Esophagus squamous epithelium (tissue), 5 donors: ENCODE measurements around the gene RHOH. TPM values are rescaled to one million over a fixed set of nuclear protein-coding genes. Genes with fewer than 3 reads are reported as not detected.

Source experiments
- DNase-seq: peaks from one replicate; lab custom pipeline; 2025; lab: John Stamatoyannopoulos, UW
- H3K27ac ChIP-seq, 4 donors: fragments of 200-600 bp; sonication (generic); one replicate each; pipeline ENCODE4 v1.5.1; 2016 to 2019; ENCODE audit warnings: mild to moderate bottlenecking in 1 of 4
- H3K27me3 ChIP-seq, 4 donors: fragments of 200-600 bp; sonication (generic); 1 replicate in 3 of 4; 2 replicates in 1 of 4; pipeline versions ENCODE4 v1.5.1 to v1.6.0; 2017 to 2021; ENCODE audit warnings: antibody characterized with exemption in 1 of 4
- H3K36me3 ChIP-seq, 3 donors: fragments of 200-600 bp; sonication (generic); one replicate each; pipeline ENCODE4 v1.5.1; 2016 to 2019
- H3K4me1 ChIP-seq, 3 donors: fragments of 200-600 bp; sonication (generic); one replicate each; pipeline ENCODE4 v1.5.1; 2017 to 2019
- H3K4me3 ChIP-seq, 4 donors: fragments of 200-600 bp; sonication (generic); 1 replicate in 3 of 4; 2 replicates in 1 of 4; pipeline ENCODE4 v1.5.1; 2016 to 2019; ENCODE audit warnings: mild to moderate bottlenecking in 2 of 4, moderate library complexity in 1 of 4
- H3K9me3 ChIP-seq, 3 donors: fragments of 200-600 bp; sonication (generic); one replicate each; pipeline ENCODE4 v1.5.1; 2016 to 2019
- CTCF ChIP-seq, 6 experiments: fragments of 450-650 bp in 4 of 6; fragments of 200-600 bp in 2 of 6; sonication (generic) in 2 of 6; IDR thresholded peaks; one replicate each; pipeline ENCODE4 v1.5.1; 2016 to 2019; ENCODE audit warnings: antibody characterized with exemption in 6 of 6, mild to moderate bottlenecking in 4 of 6, moderate library complexity in 4 of 6
- POLR2A ChIP-seq, 4 donors: fragments of 450-650 bp; IDR thresholded peaks; one replicate each; pipeline ENCODE4 v1.6.1; 2017; ENCODE audit warnings: antibody characterized with exemption in 4 of 4, mild to moderate bottlenecking in 4 of 4, moderate library complexity in 3 of 4
- WGBS, 2 donors: methylation state at CpG; one replicate each; pipeline ENCODE4 v1.1.5; 2018; 5-methylcytosine and 5-hydroxymethylcytosine counted together
- intact Hi-C: fragments of 100-400 bp; cut with DNase I; formaldehyde crosslinking; loops from one replicate; pipeline ENCODE4 v1.15.0; 2022
- total RNA-seq, 4 donors: library from RNA; depleted of rRNA; stranded (reverse); fragments of >200 nt; gene quantifications; one replicate each; pipeline ENCODE4 v1.1.0, GENCODE V29; 2016
- donor health status: DM: yes; HTN: yes; CAD: no.

Gene RHOH
- total RNA-seq, 4 donors from 2014 or later: 0.79 to 5.0 (median 2.2) TPM

- TF ChIP-seq POLR2A (IDR thresholded peaks at IDR 0.05): no peak
- H3K9me3 ChIP-seq: no peaks in the 10 kb centered on the region
- WGBS, 2 donors: 77 to 80% methylated on average over 1 of the region's 1 CpG
- no peaks in the 10 kb centered on the region for H3K27me3 ChIP-seq
- no peak overlapping the region for H3K27ac ChIP-seq
- no peak overlapping the region for H3K4me3 ChIP-seq
- intact Hi-C loops: no loop called here
- H3K4me1 ChIP-seq: no peaks in the 10 kb centered on the region
- no peak for DNase-seq
- H3K36me3 ChIP-seq: no peaks in the 10 kb centered on the region
These were observed 17.5 kb upstream of the RHOH start for GRCh38 chr4:40179360-40179759.

- H3K36me3 ChIP-seq: no peaks in the 10 kb centered on the region
- no peaks in the 10 kb centered on the region for H3K9me3 ChIP-seq
- TF ChIP-seq POLR2A (IDR thresholded peaks at IDR 0.05): no peak
- TF ChIP-seq CTCF (IDR thresholded peaks at IDR 0.05): no peak
- no peaks in the 10 kb centered on the region for H3K27me3 ChIP-seq
- H3K27ac ChIP-seq: no peak overlapping the region
- intact Hi-C loops: no loop called here
- no peak overlapping the region for H3K4me3 ChIP-seq
- H3K4me1 ChIP-seq: peaks cover 0 to 3% (median 0%) of the 10 kb centered on the region in 3 donors
- no peak for DNase-seq
- 8 to 19% methylated on average over 1 of the region's 1 CpG for WGBS, 2 donors
These were observed 16.5 kb upstream of the RHOH start for GRCh38 chr4:40180356-40180755.

GRCh38 chr4:40182001-40182400, 14.8 kb upstream of the RHOH start:
- Histone ChIP-seq H3K4me1 (peaks cover 0 to 11% (median 6%) of the 10 kb centered on the region in 3 donors), H3K36me3 (no peaks in the 10 kb centered on the region), H3K9me3 (no peaks in the 10 kb centered on the region), H3K27ac (no peak overlapping the region), H3K27me3 (no peaks in the 10 kb centered on the region), H3K4me3 (no peak overlapping the region)
- DNase-seq: no peak
- 85 to 88% methylated on average over 4 of the region's 4 CpGs for WGBS, 2 donors
- TF ChIP-seq POLR2A (IDR thresholded peaks at IDR 0.05): no peak
- no peak for TF ChIP-seq CTCF (IDR thresholded peaks at IDR 0.05)
- intact Hi-C loops: no loop called here

- H3K36me3 ChIP-seq: no peaks in the 10 kb centered on the region
- H3K4me3 ChIP-seq: no peak overlapping the region
- H3K4me1 ChIP-seq: peaks cover 0 to 11% (median 6%) of the 10 kb centered on the region in 3 donors
- 88 to 90% methylated on average over 3 of the region's 3 CpGs for WGBS, 2 donors
- H3K9me3 ChIP-seq: no peaks in the 10 kb centered on the region
- no peak for DNase-seq
- H3K27me3 ChIP-seq: no peaks in the 10 kb centered on the region
- TF ChIP-seq CTCF (IDR thresholded peaks at IDR 0.05) (no peak), POLR2A (IDR thresholded peaks at IDR 0.05) (no peak)
- H3K27ac ChIP-seq: no peak overlapping the region
- intact Hi-C loops: no loop called here
These were observed 13.9 kb upstream of the RHOH start for GRCh38 chr4:40182954-40183353.

GRCh38 chr4:40183615-40184411, 13.0 kb upstream of the RHOH start:
- 65 to 75% methylated on average over 11 to 12 of the region's 12 CpGs for WGBS, 2 donors
- Histone ChIP-seq H3K9me3 (no peaks in the 10 kb centered on the region), H3K36me3 (no peaks in the 10 kb centered on the region), H3K27me3 (no peaks in the 10 kb centered on the region), H3K4me3 (no peak overlapping the region), H3K27ac (peak overlapping the region in 1 of 4 donors; percentile 28), H3K4me1 (peaks cover 0 to 11% (median 6%) of the 10 kb centered on the region in 3 donors)
- intact Hi-C loops: no loop called here
- DNase-seq: no peak
- TF ChIP-seq POLR2A (IDR thresholded peaks at IDR 0.05) (no peak), CTCF (IDR thresholded peaks at IDR 0.05) (no peak)
